ENCODE results near the gene SEMA5B. TPM values are rescaled to one million over a fixed set of nuclear protein-coding genes. Genes with fewer than 3 reads are reported as not detected.

SEMA5B gene
- total RNA-seq, 1 donor from 2014 or later, result 4.2 TPM

GRCh38 chr3:122960652-122961051 is 66.9 kb downstream of the SEMA5B start:
- no peak for DNase-seq (ENCODE audit: low spot score, unreplicated experiment)
- Mint-ChIP-seq H3K9me3 (ENCODE audit: low read depth) (no peaks in the 10 kb centered on the region), H3K27me3 (peaks cover 54% of the 10 kb centered on the region), H3K36me3 (ENCODE audit: insufficient read depth) (no peaks in the 10 kb centered on the region), H3K27ac (no peak overlapping the region), H3K4me3 (ENCODE audit: low read depth) (no peak overlapping the region), H3K4me1 (ENCODE audit: low read depth) (no peaks in the 10 kb centered on the region)
- TF ChIP-seq CTCF (IDR thresholded peaks at IDR 0.05; ENCODE audit: unreplicated experiment), result no peak

GRCh38 chr3:122959339-122959738 is 68.2 kb downstream of the SEMA5B start:
- DNase-seq (ENCODE audit: low spot score, unreplicated experiment), result no peak
- Mint-ChIP-seq H3K27ac (no peak overlapping the region), H3K4me1 (ENCODE audit: low read depth) (no peaks in the 10 kb centered on the region), H3K36me3 (ENCODE audit: insufficient read depth) (no peaks in the 10 kb centered on the region), H3K9me3 (ENCODE audit: low read depth) (no peaks in the 10 kb centered on the region), H3K27me3 (peaks cover 41% of the 10 kb centered on the region), H3K4me3 (ENCODE audit: low read depth) (no peak overlapping the region)
- no peak for TF ChIP-seq CTCF (IDR thresholded peaks at IDR 0.05; ENCODE audit: unreplicated experiment)

- Mint-ChIP-seq H3K4me1 (ENCODE audit: low read depth) (no peaks in the 10 kb centered on the region), H3K9me3 (ENCODE audit: low read depth) (no peaks in the 10 kb centered on the region), H3K4me3 (ENCODE audit: low read depth) (no peak overlapping the region), H3K27ac (no peak overlapping the region), H3K27me3 (peaks cover 30% of the 10 kb centered on the region), H3K36me3 (ENCODE audit: insufficient read depth) (no peaks in the 10 kb centered on the region)
- DNase-seq (ENCODE audit: low spot score, unreplicated experiment), result no peak
- no peak for TF ChIP-seq CTCF (IDR thresholded peaks at IDR 0.05; ENCODE audit: unreplicated experiment)
These were observed 69.6 kb downstream of the SEMA5B start for GRCh38 chr3:122957707-122958689.

GRCh38 chr3:122956693-122957455 is 70.7 kb downstream of the SEMA5B start:
- no peak for DNase-seq (ENCODE audit: low spot score, unreplicated experiment)
- TF ChIP-seq CTCF (IDR thresholded peaks at IDR 0.05; ENCODE audit: unreplicated experiment), result no peak
- H3K36me3 Mint-ChIP-seq (ENCODE audit: insufficient read depth), result no peaks in the 10 kb centered on the region
- H3K4me3 Mint-ChIP-seq (ENCODE audit: low read depth), result no peak overlapping the region
- H3K27me3 Mint-ChIP-seq, result peaks cover 21% of the 10 kb centered on the region
- no peak overlapping the region for H3K27ac Mint-ChIP-seq
- H3K9me3 Mint-ChIP-seq (ENCODE audit: low read depth), result no peaks in the 10 kb centered on the region
- no peaks in the 10 kb centered on the region for H3K4me1 Mint-ChIP-seq (ENCODE audit: low read depth)

GRCh38 chr3:122955916-122956692 is 71.5 kb downstream of the SEMA5B start:
- TF ChIP-seq CTCF (IDR thresholded peaks at IDR 0.05; ENCODE audit: unreplicated experiment), result no peak
- no peak overlapping the region for H3K4me3 Mint-ChIP-seq (ENCODE audit: low read depth)
- H3K27me3 Mint-ChIP-seq, result peaks cover 17% of the 10 kb centered on the region
- DNase-seq (ENCODE audit: low spot score, unreplicated experiment), result no peak
- no peaks in the 10 kb centered on the region for H3K4me1 Mint-ChIP-seq (ENCODE audit: low read depth)
- no peak overlapping the region for H3K27ac Mint-ChIP-seq
- H3K9me3 Mint-ChIP-seq (ENCODE audit: low read depth), result no peaks in the 10 kb centered on the region
- no peaks in the 10 kb centered on the region for H3K36me3 Mint-ChIP-seq (ENCODE audit: insufficient read depth)
